Measurements from ENCODE around the gene KNOP1. TPM values are rescaled to one million over a fixed set of nuclear protein-coding genes. Genes with fewer than 3 reads are reported as not detected.

KNOP1 gene
- total RNA-seq, 1 experiment from 2014 or later, result 93.9 TPM

DNA sequence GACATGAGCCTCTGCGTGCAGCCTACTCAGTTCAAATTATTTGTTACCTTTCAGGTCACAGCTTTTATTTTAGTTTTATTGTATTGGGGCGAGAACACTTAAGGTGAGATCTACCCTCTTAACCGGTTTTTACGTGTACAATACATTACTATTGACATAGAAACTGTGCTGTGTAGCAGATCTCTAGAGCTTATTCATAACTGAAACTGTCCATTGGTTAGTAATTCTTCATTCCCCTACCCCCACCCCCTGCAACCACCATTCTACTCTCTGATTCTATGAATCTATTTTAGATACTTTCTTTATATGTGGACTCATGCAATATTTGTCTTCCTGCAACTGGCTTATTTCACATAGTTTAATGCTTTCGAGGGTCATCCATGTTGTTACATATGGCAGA lies 43.5 kb downstream of the KNOP1 start:
- no peak overlapping the region for H3K27ac ChIP-seq (ENCODE audit: insufficient read length, low read depth, low read length)
- H3K4me2 ChIP-seq (ENCODE audit: insufficient read depth, insufficient read length, low read length), result no peak overlapping the region
- H3K56ac ChIP-seq (ENCODE audit: insufficient read length, low read depth, low read length), result no peak overlapping the region
- H3K79me1 ChIP-seq (ENCODE audit: insufficient read depth, low read depth, low read length, poor library complexity, severe bottlenecking), result no peaks in the 10 kb centered on the region
- no peak overlapping the region for H2BK120ac ChIP-seq (ENCODE audit: low read depth, low read length, poor library complexity, severe bottlenecking)
- no peak overlapping the region for H4K5ac ChIP-seq (ENCODE audit: insufficient read length, low read depth, low read length)
- H4K91ac ChIP-seq (ENCODE audit: insufficient read length, low read depth, low read length), result no peak overlapping the region
- WGBS (ENCODE audit: extremely low coverage, insufficient read length, low lambda C conversion rate), result no CpG with 5 or more reads among the region's 5 CpGs
- no peaks in the 10 kb centered on the region for H3K9me3 Mint-ChIP-seq
- no peak overlapping the region for H3K9ac ChIP-seq (ENCODE audit: extremely low read depth, insufficient read length, low read length)
- H3K27ac Mint-ChIP-seq, result no peak overlapping the region
- H3K14ac ChIP-seq (ENCODE audit: insufficient read depth, low read length), result no peak overlapping the region
- no peak for DNase-seq
- no peaks in the 10 kb centered on the region for H3K9me3 ChIP-seq (ENCODE audit: control insufficient read depth, low read depth, low read length)
- no peak overlapping the region for H3K4me3 Mint-ChIP-seq
- TF ChIP-seq, protein P1, sequence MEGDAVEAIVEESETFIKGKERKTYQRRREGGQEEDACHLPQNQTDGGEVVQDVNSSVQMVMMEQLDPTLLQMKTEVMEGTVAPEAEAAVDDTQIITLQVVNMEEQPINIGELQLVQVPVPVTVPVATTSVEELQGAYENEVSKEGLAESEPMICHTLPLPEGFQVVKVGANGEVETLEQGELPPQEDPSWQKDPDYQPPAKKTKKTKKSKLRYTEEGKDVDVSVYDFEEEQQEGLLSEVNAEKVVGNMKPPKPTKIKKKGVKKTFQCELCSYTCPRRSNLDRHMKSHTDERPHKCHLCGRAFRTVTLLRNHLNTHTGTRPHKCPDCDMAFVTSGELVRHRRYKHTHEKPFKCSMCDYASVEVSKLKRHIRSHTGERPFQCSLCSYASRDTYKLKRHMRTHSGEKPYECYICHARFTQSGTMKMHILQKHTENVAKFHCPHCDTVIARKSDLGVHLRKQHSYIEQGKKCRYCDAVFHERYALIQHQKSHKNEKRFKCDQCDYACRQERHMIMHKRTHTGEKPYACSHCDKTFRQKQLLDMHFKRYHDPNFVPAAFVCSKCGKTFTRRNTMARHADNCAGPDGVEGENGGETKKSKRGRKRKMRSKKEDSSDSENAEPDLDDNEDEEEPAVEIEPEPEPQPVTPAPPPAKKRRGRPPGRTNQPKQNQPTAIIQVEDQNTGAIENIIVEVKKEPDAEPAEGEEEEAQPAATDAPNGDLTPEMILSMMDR (conservative IDR thresholded peaks at IDR 0.05), result no peak
- H3K27me3 Mint-ChIP-seq (ENCODE audit: low read depth), result no peaks in the 10 kb centered on the region
- H3K4me1 ChIP-seq (ENCODE audit: insufficient read depth, low read length), result no peaks in the 10 kb centered on the region
- H2BK20ac ChIP-seq (ENCODE audit: low read depth, low read length, poor library complexity, severe bottlenecking), result no peak overlapping the region
- H3K23ac ChIP-seq (ENCODE audit: insufficient read length, low read depth, low read length), result no peak overlapping the region
- no peaks in the 10 kb centered on the region for H3K4me1 Mint-ChIP-seq
- no peak overlapping the region for H4K8ac ChIP-seq (replicated peaks; ENCODE audit: insufficient read length, low read depth, low read length)
- no peak overlapping the region for H2AFZ ChIP-seq (ENCODE audit: low read length)
- no peak overlapping the region for H2BK15ac ChIP-seq (ENCODE audit: low read depth, low read length)
- H4K20me1 ChIP-seq (ENCODE audit: control insufficient read depth, insufficient read depth, insufficient read length), result no peaks in the 10 kb centered on the region
- H3K36me3 Mint-ChIP-seq (ENCODE audit: insufficient read depth in 1 of 3, low read depth in 3 of 3), result peaks cover 0 to 23% (median 21%) of the 10 kb centered on the region in 3 experiments; a peak in 5 of 7 replicates
- no peak overlapping the region for H2AK5ac ChIP-seq (ENCODE audit: insufficient read length, low read length)
- no peak overlapping the region for H3T11ph ChIP-seq (ENCODE audit: low read length)
- no peak overlapping the region for H2BK5ac ChIP-seq (ENCODE audit: insufficient read length, low read length)
- no peak overlapping the region for H2BK12ac ChIP-seq (ENCODE audit: insufficient read length, low read depth, low read length)
- no peak overlapping the region for H3K18ac ChIP-seq (ENCODE audit: insufficient read length, low read depth, low read length)
- H3K27me3 ChIP-seq (ENCODE audit: insufficient read depth, low read length), result no peaks in the 10 kb centered on the region
- H3K4ac ChIP-seq (ENCODE audit: low read depth, low read length), result no peak overlapping the region
- H3K79me2 ChIP-seq (ENCODE audit: insufficient read depth, low read length), result no peaks in the 10 kb centered on the region
- H3K23me2 ChIP-seq (ENCODE audit: insufficient read length, low read depth, low read length, poor library complexity, severe bottlenecking), result no peaks in the 10 kb centered on the region
